ENCODE data around the gene CMSS1.
A peak's percentile ranks its signal among the peaks of the same experiment; 100 is the strongest.

The CMSS1 gene

DNA sequence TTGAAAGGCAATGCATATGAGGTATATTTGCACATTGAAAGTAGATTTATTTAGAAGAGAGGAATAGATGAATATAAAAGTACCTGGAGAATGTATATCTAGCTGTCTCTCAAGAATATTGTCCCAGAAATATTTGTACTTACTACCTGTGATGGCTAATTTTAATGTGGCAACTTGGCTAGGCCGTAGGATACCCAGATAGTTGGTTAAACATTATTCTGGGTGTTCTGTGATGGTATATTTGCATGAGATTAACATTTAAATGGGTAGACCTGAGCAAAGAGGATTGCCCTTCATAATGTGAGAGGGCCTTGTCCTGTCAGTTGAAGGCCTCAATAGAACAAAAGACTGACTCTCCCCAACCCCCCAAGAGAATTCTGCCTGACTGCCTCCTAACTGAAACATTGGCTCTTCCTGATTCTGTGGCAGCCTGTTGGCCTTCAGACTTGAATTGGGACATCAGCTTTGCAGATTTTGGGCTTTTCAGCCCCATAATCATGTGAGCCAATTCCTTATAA, 366.0 kb downstream of the CMSS1 start:
- DNase-seq (ENCODE audit: low read depth): no peak

DNA sequence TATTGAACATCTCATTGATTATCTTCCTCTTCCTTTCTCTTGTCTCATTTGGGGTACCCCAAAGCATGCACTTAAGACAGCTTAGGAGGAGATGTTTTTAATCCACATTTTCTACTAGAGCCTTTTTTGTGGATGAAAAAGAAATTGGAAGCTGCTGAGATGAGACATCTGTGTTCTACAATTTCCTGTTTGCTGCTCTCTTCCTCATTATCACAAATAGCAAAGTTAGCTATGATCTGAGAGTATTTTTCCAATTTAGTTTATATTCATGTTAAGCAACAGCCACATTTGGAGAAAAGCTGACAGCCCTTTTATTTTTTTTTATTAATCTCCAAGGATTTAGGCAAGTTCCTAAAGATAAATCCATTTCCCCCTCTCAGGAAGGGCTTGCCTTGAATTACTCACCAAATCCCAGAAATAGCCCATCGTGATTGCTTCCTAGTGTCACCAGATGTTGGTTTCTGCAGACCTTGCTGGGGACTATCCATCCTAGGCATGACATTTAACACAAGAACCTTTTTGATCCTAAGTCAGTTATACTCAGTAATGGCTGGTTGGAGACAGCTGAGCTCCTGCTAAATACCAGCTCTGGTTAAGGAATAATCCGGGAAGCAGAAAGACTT, 367.4 kb downstream of the CMSS1 start:
- DNase-seq (ENCODE audit: low read depth): no peak

- no peak for DNase-seq (ENCODE audit: low read depth)
These were observed 368.2 kb downstream of the CMSS1 start for GRCh38 chr3:100185847-100186246.

GRCh38 chr3:100189444-100189964, 371.8 kb downstream of the CMSS1 start:
- DNase-seq (ENCODE audit: low read depth): no peak

DNA sequence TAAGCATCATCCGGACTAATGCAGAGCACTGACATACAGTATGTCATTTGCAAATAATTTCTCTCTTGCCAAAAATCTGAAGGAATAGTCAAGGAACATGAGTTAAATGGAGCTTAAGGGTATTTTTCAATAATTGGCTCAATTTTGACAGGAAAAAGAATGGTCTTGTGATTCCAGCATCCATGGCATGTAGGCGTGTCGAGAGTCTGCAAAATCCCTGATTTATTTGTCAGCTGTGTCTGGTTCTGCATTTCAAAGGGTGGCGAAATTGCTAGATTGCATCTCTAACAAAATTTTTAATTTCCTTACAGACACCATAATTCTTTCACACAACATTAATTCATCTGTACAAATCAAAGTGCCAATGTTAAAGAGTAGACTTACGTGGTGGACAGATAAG, 377.7 kb downstream of the CMSS1 start:
- DNase-seq (ENCODE audit: low read depth): no peak

- DNase-seq (ENCODE audit: low read depth): no peak
These were observed 380.2 kb downstream of the CMSS1 start for GRCh38 chr3:100197876-100198275.

- no peak for DNase-seq (ENCODE audit: low read depth)
These were observed 381.1 kb downstream of the CMSS1 start for GRCh38 chr3:100198579-100199269.

DNA sequence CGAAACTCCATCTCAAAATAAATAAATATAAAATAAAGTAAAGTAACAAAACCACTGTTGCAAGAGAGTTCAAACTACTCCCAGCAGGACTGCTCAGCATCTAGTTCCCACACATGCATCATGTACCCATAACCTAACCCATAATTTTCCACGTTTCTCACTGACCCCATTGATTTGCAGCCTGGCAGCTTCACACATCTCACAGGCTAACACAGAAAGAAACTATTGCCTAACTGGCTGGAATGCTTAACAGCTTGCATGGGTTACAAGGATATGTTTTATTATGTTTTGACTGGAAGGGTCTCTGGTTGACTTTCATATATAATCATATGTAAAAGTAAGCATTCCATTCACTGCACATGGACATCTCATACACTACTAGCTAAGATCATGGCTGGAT, 387.5 kb downstream of the CMSS1 start:
- DNase-seq (ENCODE audit: low read depth): no peak

- no peak for DNase-seq (ENCODE audit: low read depth)
These were observed 389.0 kb downstream of the CMSS1 start for GRCh38 chr3:100206687-100207086.

DNA sequence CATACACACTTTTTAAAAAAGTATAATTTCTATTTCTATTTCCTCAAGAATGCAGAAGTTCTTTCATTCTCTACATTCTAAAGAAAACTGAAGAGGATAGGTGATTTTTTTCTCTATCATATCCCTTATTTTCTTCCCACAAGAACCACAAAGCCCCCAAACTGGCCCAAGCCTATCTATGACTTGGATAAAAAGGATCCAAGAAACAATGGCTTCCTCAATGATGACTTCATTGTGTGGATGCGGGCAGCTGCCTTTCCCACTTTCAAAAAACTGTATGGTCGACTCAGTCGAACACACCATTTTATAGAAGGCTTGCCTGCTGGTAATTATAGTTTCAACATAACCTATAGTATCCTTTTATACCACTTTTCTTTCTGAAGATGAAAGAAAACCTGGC, 390.2 kb downstream of the CMSS1 start:
- no peak for DNase-seq (ENCODE audit: low read depth)

DNA sequence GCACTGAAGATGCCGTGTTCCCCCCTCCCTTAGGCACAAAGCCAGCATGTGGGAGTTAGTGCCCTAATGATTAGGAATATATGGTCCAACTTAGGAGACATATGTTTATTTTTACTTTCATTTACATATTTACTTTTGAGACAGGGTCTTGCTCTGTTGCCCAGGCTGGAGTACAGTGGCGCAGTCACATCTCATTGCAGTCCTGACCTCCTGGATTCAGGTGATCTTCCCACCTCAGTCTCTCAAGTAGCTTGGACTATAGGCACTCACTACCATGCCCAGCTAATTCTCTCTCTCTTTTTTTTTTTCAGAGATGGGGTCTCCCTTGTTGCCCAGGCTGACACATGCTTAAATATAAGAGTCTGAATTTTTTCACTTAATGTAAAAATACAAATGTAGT, 391.5 kb downstream of the CMSS1 start:
- no peak for DNase-seq (ENCODE audit: low read depth)

DNA sequence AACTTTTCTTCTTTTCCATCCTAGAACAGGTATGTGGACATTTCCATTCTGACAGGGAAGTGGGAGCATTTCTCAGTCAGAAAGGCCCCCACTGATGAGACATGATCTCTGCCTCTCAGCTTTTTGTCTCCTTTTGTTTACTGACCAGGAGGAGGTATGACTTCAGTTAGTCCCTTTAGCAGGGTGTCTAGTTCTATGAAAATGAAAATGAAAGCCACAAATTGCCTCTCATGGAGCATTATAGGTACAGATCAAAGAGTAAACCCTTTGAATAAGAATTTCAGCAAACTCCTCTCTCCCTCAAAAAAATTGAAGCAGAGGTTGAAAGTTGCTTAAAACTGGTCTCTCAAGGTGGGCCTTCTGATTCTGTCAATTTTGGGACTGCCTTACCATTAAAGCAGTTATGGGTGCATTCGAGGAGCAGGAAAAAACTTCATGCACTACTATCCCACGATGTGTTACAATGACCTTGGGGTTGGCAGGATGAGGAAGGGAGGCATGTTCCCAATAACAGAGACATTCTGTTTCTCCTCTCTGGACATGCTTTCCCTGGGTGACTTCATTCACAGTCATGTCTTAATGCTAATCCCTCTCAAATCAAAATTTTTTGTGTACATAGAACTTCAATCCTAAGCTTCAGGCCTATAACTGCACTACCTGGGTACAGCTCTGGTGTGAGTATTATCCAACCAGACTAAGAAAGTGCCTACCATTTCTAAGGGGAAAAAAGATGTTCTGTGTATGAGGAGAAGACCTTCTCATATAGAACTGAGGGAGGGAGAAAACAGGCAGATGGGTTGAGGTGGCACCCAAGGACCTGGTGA, 392.5 kb downstream of the CMSS1 start:
- DNase-seq (ENCODE audit: low read depth): peak; percentile 34

- peak; percentile 88 for DNase-seq (ENCODE audit: low read depth)
These were observed 393.1 kb downstream of the CMSS1 start for GRCh38 chr3:100210772-100211135.

DNA sequence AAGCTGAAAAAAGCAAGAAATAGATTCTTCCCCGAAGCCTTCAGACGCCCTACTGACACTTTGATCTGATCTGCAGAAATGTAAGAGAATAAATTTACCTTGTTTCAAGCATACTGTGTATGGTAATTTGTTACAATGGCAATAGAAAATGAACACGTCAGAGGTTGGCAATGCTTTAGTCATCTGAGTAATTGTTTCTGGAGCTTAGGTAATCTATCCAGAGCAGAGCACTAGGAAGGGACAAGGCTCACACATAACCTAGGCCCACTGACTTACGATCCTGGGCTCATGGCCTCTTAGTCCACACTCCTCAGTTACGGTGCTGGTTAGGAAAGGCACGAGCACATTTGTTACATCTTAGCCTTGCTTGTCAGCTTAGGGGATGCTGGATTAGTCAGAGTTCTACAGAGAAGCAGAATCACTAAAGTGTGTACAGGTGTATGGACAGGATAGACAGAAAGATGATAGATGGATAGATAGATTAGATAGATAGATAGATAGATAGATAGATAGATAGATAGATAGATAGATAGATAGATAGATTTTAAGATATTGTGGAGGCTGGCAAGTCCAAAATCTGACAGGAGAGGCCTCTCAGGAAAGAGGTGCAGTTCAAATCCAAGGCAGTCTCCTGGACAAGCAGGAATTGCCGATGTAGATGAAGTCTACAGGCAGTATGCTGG, 396.4 kb downstream of the CMSS1 start:
- peak; percentile 20 for DNase-seq (ENCODE audit: low read depth)

GRCh38 chr3:100214574-100214964, 396.9 kb downstream of the CMSS1 start:
- no peak for DNase-seq (ENCODE audit: low read depth)

GRCh38 chr3:100216713-100217112, 399.1 kb downstream of the CMSS1 start:
- peak; percentile 18 for DNase-seq (ENCODE audit: low read depth)

GRCh38 chr3:100221159-100221558, 403.5 kb downstream of the CMSS1 start:
- no peak for DNase-seq (ENCODE audit: low read depth)

DNA sequence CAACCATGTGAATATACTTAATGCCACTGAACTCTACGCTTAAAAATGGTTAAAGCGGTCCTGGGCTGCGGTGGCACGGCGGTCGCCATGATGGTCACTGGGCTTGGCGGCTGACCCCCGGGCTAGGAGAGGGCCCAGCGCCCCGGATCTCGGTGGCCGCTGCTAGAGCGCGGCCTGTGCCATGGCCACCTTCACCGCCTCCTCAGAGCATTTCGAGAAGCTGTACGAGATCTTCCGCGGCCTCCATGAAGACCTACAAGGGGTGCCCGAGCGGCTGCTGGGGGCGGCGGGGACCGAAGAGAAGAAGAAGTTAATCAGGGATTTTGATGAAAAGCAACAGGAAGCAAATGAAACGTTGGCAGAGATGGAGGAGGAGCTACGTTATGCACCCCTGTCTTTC, 407.5 kb downstream of the CMSS1 start:
- no peak for DNase-seq (ENCODE audit: low read depth)

DNA sequence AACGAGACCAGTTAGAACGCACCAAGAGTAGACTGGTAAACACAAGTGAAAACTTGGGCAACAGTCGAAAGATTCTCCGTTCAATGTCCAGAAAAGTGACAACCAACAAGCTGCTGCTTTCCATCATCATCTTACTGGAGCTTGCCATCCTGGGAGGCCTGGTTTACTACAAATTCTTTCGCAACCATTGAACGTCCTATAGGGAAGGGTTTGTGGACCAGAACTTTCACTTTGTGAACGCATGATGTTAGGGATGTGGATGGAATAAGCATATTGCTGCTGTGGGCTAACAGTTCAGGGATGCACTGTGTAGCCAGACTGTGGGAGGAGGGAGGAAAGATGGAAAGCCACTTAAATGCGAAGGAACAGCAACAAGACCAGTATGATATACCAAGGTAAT, 408.2 kb downstream of the CMSS1 start:
- no peak for DNase-seq (ENCODE audit: low read depth)

DNA sequence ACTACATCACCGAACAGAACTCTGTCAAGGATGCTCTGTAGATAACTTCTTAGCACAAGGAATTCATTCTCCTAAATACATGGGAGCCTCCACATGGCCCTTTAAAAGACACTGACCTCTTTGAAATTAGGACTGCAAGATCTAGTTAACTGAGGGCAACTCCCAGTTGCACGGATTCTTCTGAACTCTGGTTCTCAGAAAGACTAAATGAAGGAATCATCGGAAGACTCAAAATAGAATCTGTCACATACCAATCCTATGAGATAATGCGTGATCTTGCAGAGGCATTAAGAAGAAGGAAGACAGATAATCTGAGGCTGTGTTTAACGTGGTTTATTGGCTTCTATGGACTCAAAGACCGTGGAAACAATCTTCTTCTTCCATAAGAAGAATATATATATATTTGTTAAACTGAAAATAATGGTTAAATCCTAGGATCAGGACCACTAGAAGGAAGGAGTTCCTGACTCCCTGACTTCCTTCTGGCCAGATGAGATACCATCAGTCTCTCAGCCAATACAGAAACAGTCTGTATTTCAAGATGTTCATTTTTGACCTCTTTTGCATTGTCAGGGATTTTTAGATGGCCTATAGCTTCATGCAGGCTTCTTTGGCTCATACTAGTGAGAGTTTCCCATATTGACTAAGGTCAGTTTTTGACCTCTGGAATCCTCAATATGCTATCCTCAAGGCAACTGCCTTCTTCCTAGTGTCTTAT, 409.2 kb downstream of the CMSS1 start:
- DNase-seq (ENCODE audit: low read depth): peak; percentile 74

GRCh38 chr3:100227511-100227921, 409.9 kb downstream of the CMSS1 start:
- no peak for DNase-seq (ENCODE audit: low read depth)

All from iris pigment epithelial cell (primary cell).